ENCODE data around the gene OR51B4. TPM values are rescaled to one million over a fixed set of nuclear protein-coding genes. Genes with fewer than 3 reads are reported as not detected.

The OR51B4 gene
- total RNA-seq, 1 donor from 2014 or later: not detected

DNA sequence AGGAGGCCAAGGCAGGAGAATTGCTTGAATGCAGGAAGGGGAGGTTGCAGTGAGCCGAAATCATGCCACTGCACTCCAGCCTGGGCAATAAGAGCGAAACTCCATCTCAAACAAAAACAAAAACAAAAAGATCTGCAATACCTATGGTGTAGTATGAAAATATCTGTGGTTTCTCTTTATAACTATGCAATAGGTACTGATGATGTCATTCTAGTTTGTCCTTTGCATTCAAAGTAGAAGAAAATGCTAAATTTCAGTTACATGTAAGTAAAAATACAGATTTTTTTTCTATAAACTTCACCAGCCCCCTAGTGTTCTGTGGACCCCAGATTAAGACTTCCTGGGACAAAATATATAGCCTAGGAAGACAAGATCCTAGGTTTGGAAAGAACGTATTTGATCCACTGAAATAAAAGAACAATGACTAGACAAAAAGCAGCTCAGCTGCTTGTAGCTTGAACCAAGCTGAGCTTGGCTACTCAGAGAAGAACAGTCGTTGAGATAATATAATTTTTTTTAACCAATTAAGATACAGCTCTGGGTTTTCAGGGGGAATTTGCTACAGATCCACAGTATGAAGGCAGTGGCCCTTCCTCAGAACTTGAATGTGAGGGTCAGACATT, 29.2 kb downstream of the OR51B4 start:
- peaks cover 24% of the 10 kb centered on the region for H3K27me3 Mint-ChIP-seq (ENCODE audit: unreplicated experiment)

DNA sequence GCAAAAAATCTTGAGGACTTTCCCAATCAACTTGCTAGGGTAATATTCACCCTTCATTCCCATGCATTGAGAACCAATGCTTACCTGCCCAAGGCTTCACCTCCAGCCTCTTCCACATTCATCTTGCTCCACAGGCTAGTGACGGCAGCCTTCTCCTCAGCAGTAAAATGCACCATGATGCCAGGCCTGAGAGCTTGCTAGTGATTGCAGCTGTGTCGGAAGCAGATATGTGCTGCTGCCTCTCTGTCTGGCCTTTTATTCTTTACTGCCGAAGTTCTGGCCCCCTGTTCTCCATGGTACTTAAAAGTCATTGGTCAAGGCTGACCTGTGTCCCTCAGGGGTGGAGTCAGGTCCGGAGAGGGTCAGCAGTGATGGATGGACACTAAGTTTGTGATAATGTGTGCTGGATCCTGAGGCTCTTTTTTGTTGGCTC, 32.0 kb downstream of the OR51B4 start, which contains the start of gene HBE1:
TSS of gene HBE1 (minus strand) at position 231 of the 433 bp plus-strand sequence. CDS start at position 176, 55 bp downstream.
- Mint-ChIP-seq H3K27ac (ENCODE audit: unreplicated experiment) (no peak within 1 kb of the TSS), H3K36me3 (ENCODE audit: unreplicated experiment) (no peaks in the 10 kb centered on the region), H3K27me3 (ENCODE audit: unreplicated experiment) (peaks cover 47% of the 10 kb centered on the region), H3K4me1 (ENCODE audit: unreplicated experiment) (no peaks in the 10 kb centered on the region), H3K4me3 (ENCODE audit: unreplicated experiment) (no peak within 1 kb of the TSS), H3K9me3 (ENCODE audit: unreplicated experiment) (no peaks in the 10 kb centered on the region)
- no peak for TF ChIP-seq CTCF (IDR thresholded peaks at IDR 0.05)
- DNase-seq (ENCODE audit: extremely low spot score, unreplicated experiment): no peak

More for the DNA sequence above, 29.2 kb downstream of the OR51B4 start:
- Mint-ChIP-seq H3K36me3 (ENCODE audit: unreplicated experiment) (no peaks in the 10 kb centered on the region), H3K4me3 (ENCODE audit: unreplicated experiment) (no peak overlapping the region), H3K9me3 (ENCODE audit: unreplicated experiment) (no peaks in the 10 kb centered on the region), H3K4me1 (ENCODE audit: unreplicated experiment) (no peaks in the 10 kb centered on the region), H3K27ac (ENCODE audit: unreplicated experiment) (no peak overlapping the region)
- no peak for DNase-seq (ENCODE audit: extremely low spot score, unreplicated experiment)
- no peak for TF ChIP-seq CTCF (IDR thresholded peaks at IDR 0.05)

- H3K4me3 Mint-ChIP-seq (ENCODE audit: unreplicated experiment): no peak overlapping the region
- peaks cover 63% of the 10 kb centered on the region for H3K27me3 Mint-ChIP-seq (ENCODE audit: unreplicated experiment)
- H3K27ac Mint-ChIP-seq (ENCODE audit: unreplicated experiment): no peak overlapping the region
- no peak for DNase-seq (ENCODE audit: extremely low spot score, unreplicated experiment)
- H3K4me1 Mint-ChIP-seq (ENCODE audit: unreplicated experiment): no peaks in the 10 kb centered on the region
- no peaks in the 10 kb centered on the region for H3K36me3 Mint-ChIP-seq (ENCODE audit: unreplicated experiment)
- no peak for TF ChIP-seq CTCF (IDR thresholded peaks at IDR 0.05)
- H3K9me3 Mint-ChIP-seq (ENCODE audit: unreplicated experiment): peaks cover 4% of the 10 kb centered on the region
These were observed 34.6 kb downstream of the OR51B4 start for GRCh38 chr11:5267033-5267563.

GRCh38 chr11:5266609-5267008, 35.1 kb downstream of the OR51B4 start:
- Mint-ChIP-seq H3K4me1 (ENCODE audit: unreplicated experiment) (no peaks in the 10 kb centered on the region), H3K36me3 (ENCODE audit: unreplicated experiment) (no peaks in the 10 kb centered on the region), H3K27me3 (ENCODE audit: unreplicated experiment) (peaks cover 63% of the 10 kb centered on the region), H3K4me3 (ENCODE audit: unreplicated experiment) (no peak overlapping the region), H3K27ac (ENCODE audit: unreplicated experiment) (no peak overlapping the region), H3K9me3 (ENCODE audit: unreplicated experiment) (peaks cover 6% of the 10 kb centered on the region)
- no peak for TF ChIP-seq CTCF (IDR thresholded peaks at IDR 0.05)
- DNase-seq (ENCODE audit: extremely low spot score, unreplicated experiment): no peak

GRCh38 chr11:5265832-5266231, 35.9 kb downstream of the OR51B4 start:
- H3K9me3 Mint-ChIP-seq (ENCODE audit: unreplicated experiment): peaks cover 6% of the 10 kb centered on the region
- H3K4me1 Mint-ChIP-seq (ENCODE audit: unreplicated experiment): no peaks in the 10 kb centered on the region
- H3K4me3 Mint-ChIP-seq (ENCODE audit: unreplicated experiment): no peak overlapping the region
- DNase-seq (ENCODE audit: extremely low spot score, unreplicated experiment): no peak
- H3K36me3 Mint-ChIP-seq (ENCODE audit: unreplicated experiment): no peaks in the 10 kb centered on the region
- TF ChIP-seq CTCF (IDR thresholded peaks at IDR 0.05): no peak
- H3K27ac Mint-ChIP-seq (ENCODE audit: unreplicated experiment): no peak overlapping the region
- H3K27me3 Mint-ChIP-seq (ENCODE audit: unreplicated experiment): peaks cover 65% of the 10 kb centered on the region

All from osteocyte (in vitro differentiated cells).